GM12891 (cell line): Measurements from ENCODE around the gene CCL1.

Experiments
- PAX5 ChIP-seq: IDR thresholded peaks from 2 replicates; pipeline ENCODE4 v1.6.1; 2011; ENCODE audit warnings: low read length, moderate library complexity, mild to moderate bottlenecking; ENCODE audit not compliant: insufficient read depth, severe bottlenecking
- POLR2A ChIP-seq: IDR thresholded peaks from 2 replicates; pipeline ENCODE4 v1.6.1; 2011; ENCODE audit warnings: low read depth, low read length, control low read depth

DNA sequence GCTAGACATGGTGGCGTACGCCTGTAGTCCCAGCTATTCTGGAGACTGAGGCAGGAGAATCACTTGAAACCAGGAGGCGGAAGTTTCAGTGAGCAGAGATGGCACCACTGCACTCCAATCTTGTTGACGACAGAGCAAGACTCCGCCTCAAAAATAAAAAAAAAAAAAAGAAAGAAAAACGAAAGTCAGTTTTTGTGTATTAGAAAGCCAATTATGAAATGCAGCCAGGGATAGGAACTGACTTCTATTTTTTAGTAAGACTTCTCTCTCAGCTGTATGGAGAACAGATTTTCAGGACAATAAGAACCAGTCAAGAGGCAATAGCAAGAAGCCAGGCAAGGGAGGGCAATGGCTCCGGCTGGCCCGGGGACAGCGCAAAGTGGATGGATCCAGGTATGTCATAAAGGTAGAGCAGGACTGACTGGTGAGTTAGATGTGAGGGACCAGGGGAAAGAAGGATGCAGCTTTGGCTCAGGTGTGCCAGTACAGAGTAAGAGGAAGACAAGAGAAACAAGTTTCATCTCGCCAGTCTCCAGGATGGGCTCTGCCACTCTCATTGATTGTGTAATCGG, 12.5 kb upstream of the CCL1 start:
- TF ChIP-seq POLR2A (no peak), PAX5 (no peak)
